PFSK-1 (cell line): ENCODE measurements around the gene GIMAP5.

ENCODE experiments used
- POLR2AphosphoS5 ChIP-seq: IDR thresholded peaks from 2 replicates; pipeline ENCODE4 v1.6.1; 2012; ENCODE audit warnings: low read depth, mild to moderate bottlenecking, control low read depth, low read length, moderate library complexity
- REST ChIP-seq, 2 experiments: IDR thresholded peaks; 2 replicates each; pipeline versions ENCODE4 v1.6.1 to v1.8.0; 2011 to 2012; ENCODE audit warnings: low read depth in 2 of 2, low read length in 2 of 2, control low read depth in 1 of 2, inconsistent platforms in 1 of 2, mild to moderate bottlenecking in 1 of 2, moderate library complexity in 1 of 2; ENCODE audit not compliant: insufficient read depth in 1 of 2
- SIN3A ChIP-seq: IDR thresholded peaks from 2 replicates; pipeline ENCODE4 v1.6.1; 2012; ENCODE audit warnings: mild to moderate bottlenecking, low read length, moderate library complexity, borderline replicate concordance; ENCODE audit not compliant: insufficient read depth
- TAF1 ChIP-seq: IDR thresholded peaks from 2 replicates; pipeline ENCODE4 v1.6.1; 2012; ENCODE audit warnings: low read length, control low read depth, borderline replicate concordance; ENCODE audit not compliant: insufficient read depth

- TF ChIP-seq SIN3A (no peak), POLR2AphosphoS5 (no peak), TAF1 (no peak), REST (IDR thresholded peaks at IDR 0.05; ENCODE audit: insufficient read depth in 1 of 2, low read depth in 2 of 2, low read length in 2 of 2) (no peak)
Measured at GRCh38 chr7:150753239-150753638, 16.0 kb downstream of the GIMAP5 start.
